Glomerular visceral epithelial cell (primary cell): ENCODE results near the gene CPA1.

Experiments used
- DNase-seq: peaks from one replicate; pipeline ENCODE4 v3.0.0-alpha.2; 2016; ENCODE audit errors: extremely low spot score

Gene CPA1

DNA sequence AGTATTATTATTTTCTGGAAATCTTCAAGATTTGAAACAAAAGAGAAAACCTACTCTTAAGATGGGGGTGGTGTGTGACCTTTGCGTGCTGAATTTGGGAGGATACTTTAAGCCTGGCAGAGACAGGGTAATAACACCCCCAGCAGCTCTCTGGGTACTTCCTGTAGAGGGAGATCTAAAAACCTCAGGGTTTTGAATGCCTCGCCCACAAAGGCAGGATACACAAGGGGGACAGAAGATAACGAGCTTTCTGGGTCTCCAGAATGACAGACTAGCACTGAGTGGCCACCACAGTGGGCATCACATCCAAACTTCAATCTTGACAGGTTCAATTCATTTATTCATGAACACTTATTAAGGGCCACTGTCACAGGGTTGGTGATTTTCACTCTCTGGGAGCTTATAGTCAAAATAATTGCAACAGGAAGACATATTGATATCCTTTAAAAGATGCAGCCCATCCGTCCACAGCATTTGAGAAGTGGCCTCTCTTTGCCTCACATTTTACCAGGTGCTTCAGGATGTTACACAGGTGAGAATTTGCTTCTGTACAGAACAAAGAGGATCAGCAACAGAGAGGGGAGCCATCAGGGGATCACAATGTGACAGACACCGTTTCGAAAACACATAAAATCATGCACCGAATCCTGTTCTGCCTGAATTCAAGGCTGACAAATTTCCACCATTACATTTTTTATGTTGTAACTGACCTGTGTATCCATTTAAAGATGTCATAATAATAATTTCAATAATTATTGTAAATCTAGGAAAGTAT lies 14.3 kb downstream of the CPA1 start:
- no peak for DNase-seq

DNA sequence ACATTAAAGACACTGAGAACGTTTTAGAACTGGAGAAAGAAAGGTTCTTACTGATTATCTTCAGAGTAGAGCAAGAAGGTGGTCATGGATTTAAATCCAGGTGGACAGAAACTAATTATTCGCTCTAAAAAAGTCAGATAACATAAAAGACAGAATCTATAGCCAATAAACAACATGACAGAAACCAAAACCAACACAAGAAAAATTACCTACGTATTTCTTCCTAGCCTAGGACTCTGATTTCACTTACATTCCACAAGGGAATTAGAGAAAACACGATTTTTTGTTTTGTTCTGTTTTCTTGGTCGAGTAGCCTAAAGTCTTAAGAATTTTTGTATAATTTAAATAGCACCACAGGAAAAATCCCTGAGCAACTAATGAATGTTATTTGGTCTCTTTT lies 15.1 kb downstream of the CPA1 start:
- no peak for DNase-seq

DNA sequence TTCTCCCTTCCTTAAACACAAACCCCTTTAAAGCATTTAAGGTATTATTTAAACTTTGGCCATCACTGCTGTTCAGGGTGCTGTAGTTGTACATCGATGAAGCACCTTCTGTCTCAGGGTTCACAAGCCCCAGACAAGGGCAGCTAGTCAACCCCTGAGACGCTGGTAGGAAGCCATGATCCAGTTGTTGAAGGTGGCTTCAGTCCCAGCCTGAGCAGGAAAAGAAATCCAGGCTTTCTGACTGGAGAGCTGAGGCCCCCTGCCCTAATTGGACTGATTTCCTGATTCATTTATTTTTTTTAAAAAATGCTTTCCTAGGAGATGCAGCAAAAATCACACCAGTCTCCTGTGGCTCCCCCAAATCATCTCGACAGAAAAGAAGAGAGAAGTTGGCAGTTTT lies 15.8 kb downstream of the CPA1 start:
- DNase-seq = no peak

DNA sequence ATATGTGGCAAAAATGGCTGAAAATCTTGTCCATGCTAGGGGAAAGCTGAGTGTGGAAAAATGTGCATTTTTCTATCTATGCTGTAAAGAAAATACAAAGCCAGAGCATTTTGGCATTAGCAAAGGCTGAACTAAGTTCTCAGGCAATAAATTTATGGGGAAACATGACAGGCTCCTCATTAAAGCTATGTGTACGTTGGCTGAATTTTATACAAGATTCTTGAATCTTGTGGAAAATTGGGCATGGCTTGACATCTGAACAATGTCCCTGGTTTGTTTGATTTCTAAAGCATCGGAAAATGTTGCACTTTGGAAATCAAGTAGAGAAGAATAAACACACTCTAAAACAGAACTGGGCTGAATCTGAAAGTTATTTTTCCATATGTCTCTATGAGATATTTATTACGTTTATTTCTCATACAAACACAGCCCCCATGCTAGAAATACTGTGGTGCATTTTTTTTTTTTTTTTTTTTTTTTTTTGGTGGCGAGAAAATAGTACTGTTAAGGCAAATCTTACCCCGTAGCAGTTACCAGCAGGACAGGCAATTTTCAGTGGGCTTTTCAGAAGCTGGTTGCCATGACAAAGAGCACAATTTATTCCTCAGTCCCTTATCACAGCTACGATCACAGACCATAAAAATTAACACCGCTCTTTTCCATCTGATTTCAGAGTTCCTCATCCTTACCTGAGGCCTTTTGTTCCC lies 16.9 kb downstream of the CPA1 start:
- no peak for DNase-seq

DNA sequence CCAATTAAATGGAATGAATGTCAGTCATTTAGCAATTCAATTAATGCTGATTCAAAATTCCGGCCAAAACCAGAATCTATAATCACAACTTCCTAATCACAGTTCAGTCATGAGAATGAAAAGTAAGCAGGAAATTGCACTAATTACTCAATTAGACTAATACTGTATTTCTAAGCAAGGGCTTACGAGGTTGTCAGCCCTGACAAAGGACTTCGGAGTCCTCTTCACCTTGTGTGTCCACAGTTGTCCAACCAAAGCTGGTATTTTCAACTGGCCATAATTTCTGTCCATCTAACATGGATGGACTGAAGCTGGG lies 17.4 kb downstream of the CPA1 start:
- no peak for DNase-seq

DNA sequence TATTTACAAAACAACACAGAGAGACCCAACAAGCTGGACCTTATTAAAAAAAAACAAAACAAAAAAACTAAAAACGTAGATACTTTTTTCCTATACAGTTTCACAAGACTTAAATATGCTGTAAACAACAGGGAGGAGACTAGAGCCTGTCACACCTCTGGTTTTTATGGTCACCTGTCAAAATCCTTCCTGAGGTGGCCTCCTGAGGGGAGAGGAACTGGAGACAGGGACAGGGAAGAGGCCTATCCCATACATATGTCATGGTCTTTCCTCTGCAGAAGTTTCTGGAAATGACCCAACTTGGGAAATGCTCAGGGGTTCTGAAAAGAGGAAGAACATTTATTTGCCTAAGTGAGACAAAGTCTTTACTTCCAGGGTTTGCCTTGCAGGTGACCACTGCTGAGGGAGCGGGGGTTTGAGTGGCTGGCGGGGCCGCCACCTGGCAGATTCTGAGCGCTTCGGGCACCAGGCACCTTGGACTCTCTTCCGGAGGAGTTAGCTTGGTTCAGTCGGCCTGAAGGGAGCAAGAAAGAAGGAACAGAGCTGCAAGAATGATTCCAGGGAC lies 18.3 kb downstream of the CPA1 start:
- DNase-seq = no peak

DNA sequence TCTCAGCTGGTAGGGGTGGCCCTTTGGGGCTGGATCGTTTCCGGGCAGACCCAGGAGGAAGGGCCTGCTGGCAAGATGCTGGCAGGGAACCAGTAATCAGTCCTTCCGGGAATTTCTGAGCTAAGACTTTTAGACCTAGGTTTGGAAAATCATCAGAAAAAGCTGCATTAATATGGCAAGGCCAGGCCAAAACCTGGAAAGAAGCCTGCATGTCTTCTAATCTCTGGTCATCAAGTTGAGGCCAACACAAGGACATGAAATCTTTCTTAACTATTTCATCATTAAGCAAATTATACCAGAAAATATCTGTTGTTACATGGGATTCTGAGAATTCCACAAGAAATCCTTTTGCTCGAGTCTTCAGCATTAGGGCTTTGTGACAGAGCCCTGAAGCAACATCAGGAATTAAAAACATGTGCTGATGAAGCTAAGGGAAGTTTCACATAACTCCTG lies 19.9 kb downstream of the CPA1 start:
- DNase-seq = no peak

DNA sequence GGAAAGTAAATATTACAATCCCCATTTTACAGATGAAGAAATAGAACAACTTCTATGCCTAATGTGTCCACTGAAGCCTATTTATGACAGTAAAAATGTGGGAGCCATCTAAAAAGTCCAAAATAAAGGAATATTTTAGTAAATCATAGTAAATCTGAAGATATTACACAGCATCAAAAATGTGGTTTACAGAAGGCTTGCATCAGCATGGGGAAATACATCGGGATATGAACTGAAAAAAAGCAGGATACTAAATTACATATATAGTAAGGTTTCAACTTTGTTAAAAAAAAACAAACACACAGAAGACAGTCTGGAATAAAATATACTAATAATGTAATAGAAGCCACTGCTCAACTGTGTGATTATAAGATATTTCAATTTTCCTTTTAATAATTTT lies 20.8 kb downstream of the CPA1 start:
- DNase-seq = no peak

DNA sequence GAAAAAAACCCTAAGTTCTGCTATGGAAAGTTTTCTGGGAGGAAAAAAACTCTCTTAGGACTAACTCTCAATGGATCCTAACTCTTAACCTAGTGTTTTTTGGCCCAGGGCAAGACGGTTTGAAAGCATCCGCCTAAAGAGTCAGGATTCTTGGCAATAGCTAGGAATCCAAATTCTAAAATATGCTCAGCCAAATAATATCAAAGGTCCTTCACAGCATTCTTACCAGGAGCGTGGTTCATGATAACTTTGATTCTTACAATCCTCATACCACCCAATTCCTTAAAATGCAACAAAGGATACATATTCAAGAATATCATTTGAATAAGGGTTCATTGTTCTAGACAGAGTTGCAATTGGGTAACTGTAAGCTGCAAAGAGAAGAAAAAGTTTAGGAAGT lies 21.3 kb downstream of the CPA1 start:
- no peak for DNase-seq

DNA sequence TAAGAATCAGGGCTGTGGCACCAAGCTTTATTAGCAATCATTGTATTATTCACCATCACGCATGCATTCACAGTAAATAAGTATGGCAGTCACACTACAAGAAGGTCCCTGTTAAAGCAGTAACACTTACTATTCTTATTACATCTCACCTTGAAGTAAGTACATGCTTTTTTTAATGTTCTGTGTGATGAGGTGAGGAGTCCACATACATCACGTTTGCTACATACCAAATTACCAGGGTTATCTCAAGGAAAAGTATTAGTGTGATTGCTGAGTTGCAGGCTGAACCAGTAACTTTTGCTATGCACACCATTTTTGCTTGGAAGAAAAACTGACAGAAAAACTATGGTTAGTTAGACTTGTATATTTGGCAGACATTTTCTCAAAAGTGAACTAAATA lies 24.7 kb downstream of the CPA1 start:
- no peak for DNase-seq

DNA sequence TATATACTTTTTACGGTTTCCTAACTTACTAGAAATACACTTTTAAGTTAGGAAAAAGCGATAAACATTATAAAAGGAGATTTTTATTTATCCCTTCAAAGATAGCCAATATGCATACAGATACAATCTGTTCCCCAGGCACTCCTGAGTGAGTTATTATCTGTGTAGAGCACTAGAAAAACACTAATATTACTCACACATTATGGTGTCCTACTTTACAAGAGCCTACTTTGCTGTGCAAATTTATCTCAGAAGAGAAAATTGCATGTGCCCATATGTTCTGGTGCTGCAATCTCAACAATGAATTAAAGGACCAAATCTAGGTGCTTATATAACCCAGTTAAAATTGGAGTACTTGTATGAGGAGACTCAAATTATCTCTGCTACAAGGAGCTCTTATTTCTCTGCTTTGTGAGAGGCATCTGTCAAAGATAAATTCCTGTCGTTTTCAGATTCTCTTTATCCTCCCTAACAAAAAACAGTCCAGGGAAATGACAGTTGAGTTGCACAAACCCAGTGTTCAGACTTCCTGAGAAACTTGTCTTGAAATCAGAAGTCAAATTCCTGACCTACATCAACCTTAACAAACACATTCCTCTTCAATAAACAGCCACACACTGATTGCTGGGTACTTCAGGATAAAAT lies 28.9 kb downstream of the CPA1 start:
- no peak for DNase-seq

DNA sequence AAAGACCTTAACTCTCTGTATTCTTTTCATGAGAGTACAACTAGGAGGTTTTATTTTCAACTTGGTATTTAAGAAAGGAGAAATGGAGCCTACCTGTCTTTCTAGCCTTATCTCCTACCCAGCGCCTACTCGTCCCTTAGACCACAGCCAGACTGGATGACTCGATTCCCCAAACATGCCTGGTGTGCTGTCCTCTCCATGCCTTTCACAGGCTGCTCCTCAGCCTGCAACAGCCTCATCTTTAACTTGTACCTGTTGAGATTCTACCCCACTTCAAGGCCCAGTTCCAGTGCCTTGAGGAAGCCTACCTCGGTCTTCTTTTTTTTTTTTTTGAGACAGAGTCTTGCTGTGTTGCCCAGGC lies 29.4 kb downstream of the CPA1 start:
- no peak for DNase-seq

DNA sequence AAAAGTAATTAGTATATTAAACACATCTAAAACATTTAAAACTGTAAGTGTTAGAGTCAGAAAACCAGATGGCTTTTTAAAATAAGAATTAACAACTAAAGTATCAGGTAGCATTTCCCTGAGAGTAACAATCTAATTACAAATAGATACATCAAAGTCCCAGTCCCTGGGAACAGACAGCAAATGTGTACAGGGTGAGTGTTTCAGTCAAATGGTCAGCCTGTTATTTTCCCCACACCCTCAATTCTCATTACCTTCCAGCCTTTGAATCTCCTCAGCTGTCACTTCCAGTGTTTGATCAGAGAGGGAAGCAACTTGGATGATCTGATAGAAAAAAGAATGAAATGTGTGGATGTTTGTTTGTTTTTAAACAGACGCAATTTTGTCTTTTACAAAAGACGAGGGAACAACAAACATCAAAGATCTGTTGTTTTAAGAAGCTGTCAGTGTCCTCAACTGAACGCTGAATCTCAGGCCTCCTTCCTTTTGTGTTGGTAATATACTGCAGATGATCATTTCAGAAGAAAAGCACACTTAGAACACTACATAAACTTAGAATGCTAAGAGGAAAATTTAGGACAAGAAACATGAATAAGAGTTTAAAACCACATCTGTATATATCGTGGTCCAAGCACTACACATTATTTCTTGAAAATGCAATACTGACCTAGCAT lies 30.7 kb downstream of the CPA1 start:
- no peak for DNase-seq

DNA sequence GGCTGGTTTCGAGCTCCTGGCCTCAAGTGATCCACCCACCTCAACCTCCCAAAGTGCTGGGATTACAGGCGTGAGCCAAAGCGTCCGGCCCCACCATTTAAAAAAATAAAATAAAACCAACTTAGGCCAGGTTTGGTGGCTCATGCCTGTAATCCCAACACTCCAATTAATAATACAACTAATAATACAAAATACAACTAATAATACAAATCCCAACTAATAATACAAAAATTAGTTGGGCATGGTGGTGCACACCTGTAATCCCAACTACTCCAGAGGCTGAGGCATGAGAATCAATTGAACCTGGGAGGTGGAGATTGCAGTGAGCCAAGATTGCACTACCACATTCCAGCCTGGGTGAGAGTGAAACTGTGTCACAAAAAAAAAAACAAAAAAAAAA lies 32.9 kb downstream of the CPA1 start:
- no peak for DNase-seq

DNA sequence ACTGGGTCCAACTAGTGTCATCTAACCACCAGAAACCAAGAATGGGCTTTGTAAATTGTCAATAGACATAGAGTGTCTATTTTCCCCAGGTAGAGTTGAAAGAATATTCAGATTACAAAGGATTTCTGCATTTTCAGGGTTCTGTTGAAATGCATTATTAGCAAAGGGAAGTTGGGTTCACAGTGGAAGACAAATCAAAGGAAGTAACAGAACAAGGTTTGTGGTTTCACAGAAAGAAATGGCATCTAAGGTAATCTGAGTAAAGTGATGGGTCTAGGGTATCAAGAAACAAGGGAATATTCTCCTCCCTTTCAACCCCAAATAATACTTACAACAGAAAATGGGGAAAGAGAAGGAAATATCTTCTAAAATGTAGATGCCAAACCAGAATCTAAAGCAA lies 34.7 kb downstream of the CPA1 start:
- DNase-seq = no peak

DNA sequence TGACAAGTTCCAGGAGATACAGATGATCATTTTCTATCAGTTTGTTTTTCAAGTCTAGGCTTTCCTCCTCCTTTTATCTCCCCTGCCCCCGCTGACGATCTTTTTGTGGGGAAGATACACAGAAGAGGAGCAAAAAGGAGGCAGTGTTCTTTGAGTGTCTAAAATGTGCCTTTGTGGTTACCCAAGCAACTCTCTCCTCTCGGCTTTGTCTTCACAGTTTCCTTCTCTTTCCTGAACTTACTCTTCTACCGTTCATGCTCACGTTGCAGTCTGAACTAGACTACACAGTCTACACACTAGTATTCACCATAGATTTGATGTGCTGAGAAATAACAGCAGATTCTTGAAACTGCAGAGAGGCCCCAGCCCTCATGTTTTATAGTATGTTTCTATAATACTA lies 36.9 kb downstream of the CPA1 start:
- no peak for DNase-seq

DNA sequence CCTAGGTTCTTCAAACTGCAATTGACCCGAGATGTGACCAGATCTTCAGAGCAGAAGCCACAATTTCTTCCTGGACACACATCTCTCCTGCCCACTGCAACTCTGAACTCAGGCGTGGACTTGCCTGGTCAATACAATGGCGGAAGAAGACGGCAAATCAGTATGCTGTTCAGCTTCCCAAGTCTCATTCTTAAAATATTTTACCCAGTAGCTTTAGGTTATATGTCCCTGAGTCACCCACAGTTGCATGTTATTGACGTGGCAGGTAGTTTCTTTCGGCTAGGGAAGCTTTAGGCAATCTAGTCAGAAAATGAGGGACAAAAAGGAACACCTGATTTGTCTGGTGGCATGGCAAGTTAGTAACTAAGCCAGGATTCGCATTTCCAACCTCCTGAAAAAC lies 38.0 kb downstream of the CPA1 start:
- DNase-seq = no peak

DNA sequence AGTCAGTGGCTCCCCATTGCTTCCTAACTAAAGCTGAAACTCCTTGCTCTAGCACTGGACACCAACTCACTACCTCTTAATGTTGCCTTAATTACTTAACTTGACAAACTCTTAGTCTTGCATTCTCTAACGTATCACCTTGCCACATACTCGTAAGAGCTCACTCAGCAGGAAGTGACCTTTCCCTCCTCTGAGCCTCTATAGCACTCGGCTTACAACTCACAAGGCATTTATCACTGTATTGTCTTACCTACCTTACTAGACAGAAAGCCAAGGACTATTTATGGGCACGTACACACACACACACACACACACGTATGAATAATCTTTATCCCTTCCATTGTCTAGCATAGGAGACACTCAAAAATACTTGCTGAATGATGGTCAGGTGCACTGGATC lies 39.4 kb downstream of the CPA1 start:
- DNase-seq = no peak

DNA sequence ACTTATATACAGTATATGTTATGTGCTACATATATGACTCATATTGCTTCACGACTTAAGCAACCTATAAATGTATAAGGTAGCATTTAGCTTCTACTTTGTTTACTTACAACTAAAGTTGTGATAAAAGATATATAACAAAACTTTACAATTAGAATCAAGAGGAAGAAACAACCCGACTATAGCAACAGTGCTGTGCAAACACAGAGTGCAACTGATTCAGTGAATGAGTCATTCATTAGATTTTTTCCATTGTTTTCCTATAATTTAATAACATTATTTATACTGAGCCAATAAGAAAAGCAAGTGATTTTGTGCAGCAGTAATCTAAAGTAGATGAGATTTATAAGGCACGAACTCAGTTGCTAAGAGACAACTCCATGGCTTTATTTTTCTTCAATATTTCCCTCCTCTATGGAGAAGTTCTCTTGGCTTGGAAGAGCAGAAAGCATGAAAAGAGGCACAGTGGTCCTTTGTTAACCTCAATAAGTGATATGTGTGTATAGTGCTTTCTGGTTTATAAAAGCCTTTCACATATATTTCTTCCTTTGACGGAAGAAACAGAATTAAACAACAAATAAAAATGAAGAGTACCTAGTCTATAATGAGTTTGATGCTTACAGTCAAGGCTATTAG lies 40.8 kb downstream of the CPA1 start:
- DNase-seq = no peak

DNA sequence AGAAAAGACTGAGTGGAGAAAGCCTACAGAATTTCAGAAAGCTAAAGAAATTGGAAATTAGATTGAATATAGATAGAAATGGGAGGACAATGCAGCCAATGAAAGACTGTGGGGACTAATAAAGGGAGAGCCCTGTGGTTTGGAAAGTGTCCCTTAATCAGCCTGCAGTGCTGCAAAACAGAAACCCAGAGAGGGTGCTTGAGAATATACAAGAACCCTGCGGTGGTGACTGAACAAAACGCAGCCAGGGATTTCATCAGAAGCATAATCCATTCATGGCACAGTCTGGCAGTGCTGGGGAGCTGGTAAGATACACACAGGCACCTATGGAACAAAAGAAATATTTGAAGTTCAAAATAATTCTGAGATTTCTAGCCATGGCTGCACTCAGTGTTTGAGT lies 41.4 kb downstream of the CPA1 start:
- DNase-seq = no peak

DNA sequence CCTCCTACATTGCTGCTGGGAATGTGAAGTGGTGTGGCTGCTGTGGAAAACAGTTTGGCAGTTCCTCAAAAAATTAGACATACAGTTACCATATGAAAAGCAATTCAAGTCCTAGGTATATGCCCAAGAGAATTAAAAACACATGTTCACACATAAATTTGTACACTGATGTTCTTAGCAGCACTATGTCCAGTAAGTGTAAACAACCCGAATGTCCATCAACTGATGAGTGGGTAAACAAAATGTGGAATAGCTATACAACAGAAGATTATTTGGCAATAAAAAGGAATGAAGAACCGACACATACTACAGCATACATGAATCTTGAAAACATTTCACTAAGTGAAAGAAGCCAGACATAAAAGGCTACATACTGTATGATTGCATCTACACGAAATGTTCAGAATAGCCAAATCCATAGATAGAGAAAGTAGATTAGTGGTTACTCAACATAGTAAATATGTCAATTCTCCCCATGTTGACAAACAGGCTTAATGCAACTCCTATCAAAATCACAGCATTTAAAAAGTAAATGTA lies 43.3 kb downstream of the CPA1 start:
- DNase-seq = no peak

DNA sequence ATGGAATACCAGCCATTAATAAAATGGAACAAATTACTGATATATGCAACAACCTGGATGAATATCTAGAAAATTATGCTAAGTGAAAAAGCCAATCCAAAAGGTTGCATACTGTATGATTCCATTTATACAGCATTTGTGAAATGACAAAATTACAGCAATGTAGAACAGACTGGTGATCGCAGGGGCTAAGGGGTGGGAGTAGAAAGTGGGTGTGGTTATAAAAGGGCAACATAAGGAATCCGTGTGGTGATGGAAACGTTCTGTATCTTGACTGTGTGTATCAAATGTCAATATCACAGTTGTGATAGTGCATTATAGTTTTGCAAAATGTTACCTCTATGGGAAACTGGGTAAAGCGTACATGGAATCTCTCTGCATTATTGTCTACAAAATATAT lies 45.5 kb downstream of the CPA1 start:
- no peak for DNase-seq
